Mononuclear cell (primary cell): ENCODE data around the gene ING2. TPM values are rescaled to one million over a fixed set of nuclear protein-coding genes. Genes with fewer than 3 reads are reported as not detected.
"Not testable (repeated sequence)": the region's sequence is repeated elsewhere in the genome, so short reads cannot be mapped to it uniquely, and the experiment has no call there.

Source experiments
- H3K27me3 ChIP-seq: 2 replicates; pipeline ENCODE4 v1.6.0; 2011; ENCODE audit warnings: low read length, control low read depth; ENCODE audit not compliant: insufficient read depth
- H3K4me1 ChIP-seq: 2 replicates; pipeline ENCODE4 v1.5.1; 2011; ENCODE audit warnings: mild to moderate bottlenecking, low read length, control low read depth; ENCODE audit not compliant: insufficient read depth
- H3K4me3 ChIP-seq: 2 replicates; pipeline ENCODE4 v1.5.1; 2011; ENCODE audit warnings: mild to moderate bottlenecking, low read length, moderate library complexity
- H3K9me3 ChIP-seq: 2 replicates; pipeline ENCODE4 v1.5.1; 2011; ENCODE audit warnings: low read depth, mild to moderate bottlenecking, control low read depth, low read length
- total RNA-seq: library from RNA; depleted of rRNA; stranded (reverse); fragments of >200 nt; gene quantifications from one replicate; pipeline ENCODE4 v1.2.3, GENCODE V29; 2012

Gene ING2
- 7.8 TPM for total RNA-seq

- peaks cover 15% of the 10 kb centered on the region for H3K4me1 ChIP-seq
- H3K9me3 ChIP-seq: no peaks in the 10 kb centered on the region
These were observed at the start of gene ING2 for GRCh38 chr4:183504930-183505610. Gene ING2, plus strand, starts transcription at chr4:183505058. Its CDS starts 138 bp downstream, at chr4:183505196.

GRCh38 chr4:183455431-183456195 is 49.2 kb upstream of the ING2 start:
- peaks cover 10% of the 10 kb centered on the region for H3K4me1 ChIP-seq
- no peak overlapping the region for H3K4me3 ChIP-seq
- H3K27me3 ChIP-seq: no peaks in the 10 kb centered on the region
- H3K9me3 ChIP-seq: no peaks in the 10 kb centered on the region

More at GRCh38 chr4:183504930-183505610, at the start of gene ING2:
- no peaks in the 10 kb centered on the region for H3K27me3 ChIP-seq
- peak within 1 kb of the TSS; percentile 81 for H3K4me3 ChIP-seq

GRCh38 chr4:183458005-183458404 is 46.9 kb upstream of the ING2 start:
- no peaks in the 10 kb centered on the region for H3K9me3 ChIP-seq
- no peak overlapping the region for H3K4me3 ChIP-seq
- no peaks in the 10 kb centered on the region for H3K27me3 ChIP-seq
- H3K4me1 ChIP-seq: peaks cover 10% of the 10 kb centered on the region

GRCh38 chr4:183463903-183464619 is 40.8 kb upstream of the ING2 start:
- H3K9me3 ChIP-seq, H3K4me3 ChIP-seq, H3K4me1 ChIP-seq, H3K27me3 ChIP-seq: not testable (repeated sequence)

GRCh38 chr4:183465879-183466278 is 39.0 kb upstream of the ING2 start:
- not testable (repeated sequence) for H3K4me3 ChIP-seq, H3K4me1 ChIP-seq, H3K27me3 ChIP-seq, H3K9me3 ChIP-seq

GRCh38 chr4:183467246-183467645 is 37.6 kb upstream of the ING2 start:
- Histone ChIP-seq H3K4me3 (no peak overlapping the region), H3K27me3 (no peaks in the 10 kb centered on the region), H3K4me1 (peaks cover 5% of the 10 kb centered on the region), H3K9me3 (no peaks in the 10 kb centered on the region)

GRCh38 chr4:183468210-183469095 is 36.4 kb upstream of the ING2 start:
- Histone ChIP-seq H3K4me3 (no peak overlapping the region), H3K4me1 (peaks cover 7% of the 10 kb centered on the region), H3K9me3 (no peaks in the 10 kb centered on the region), H3K27me3 (no peaks in the 10 kb centered on the region)

GRCh38 chr4:183469285-183469684 is 35.6 kb upstream of the ING2 start:
- H3K4me3 ChIP-seq: no peak overlapping the region
- H3K27me3 ChIP-seq: no peaks in the 10 kb centered on the region
- no peaks in the 10 kb centered on the region for H3K9me3 ChIP-seq
- peaks cover 7% of the 10 kb centered on the region for H3K4me1 ChIP-seq

- H3K4me1 ChIP-seq: peaks cover 7% of the 10 kb centered on the region
- no peak overlapping the region for H3K4me3 ChIP-seq
These were observed 34.9 kb upstream of the ING2 start for GRCh38 chr4:183469936-183470335.

GRCh38 chr4:183470821-183471220 is 34.0 kb upstream of the ING2 start:
- no peaks in the 10 kb centered on the region for H3K9me3 ChIP-seq
- no peak overlapping the region for H3K4me3 ChIP-seq
- H3K27me3 ChIP-seq: no peaks in the 10 kb centered on the region
- H3K4me1 ChIP-seq: peaks cover 7% of the 10 kb centered on the region

More at GRCh38 chr4:183469936-183470335, 34.9 kb upstream of the ING2 start:
- H3K27me3 ChIP-seq: no peaks in the 10 kb centered on the region
- H3K9me3 ChIP-seq: no peaks in the 10 kb centered on the region

- H3K9me3 ChIP-seq: no peaks in the 10 kb centered on the region
- H3K4me3 ChIP-seq: no peak overlapping the region
- H3K27me3 ChIP-seq: no peaks in the 10 kb centered on the region
- peaks cover 7% of the 10 kb centered on the region for H3K4me1 ChIP-seq
These were observed 32.7 kb upstream of the ING2 start for GRCh38 chr4:183471946-183472708.

- no peaks in the 10 kb centered on the region for H3K9me3 ChIP-seq
- no peaks in the 10 kb centered on the region for H3K4me1 ChIP-seq
- no peaks in the 10 kb centered on the region for H3K27me3 ChIP-seq
- H3K4me3 ChIP-seq: no peak overlapping the region
These were observed 26.7 kb upstream of the ING2 start for GRCh38 chr4:183478123-183478522.

- Histone ChIP-seq H3K4me1 (no peaks in the 10 kb centered on the region), H3K4me3 (no peak overlapping the region), H3K27me3 (no peaks in the 10 kb centered on the region), H3K9me3 (no peaks in the 10 kb centered on the region)
These were observed 25.9 kb upstream of the ING2 start for GRCh38 chr4:183478926-183479325.

GRCh38 chr4:183482515-183483095 is 22.3 kb upstream of the ING2 start:
- not testable (repeated sequence) for H3K27me3 ChIP-seq, H3K4me1 ChIP-seq, H3K9me3 ChIP-seq, H3K4me3 ChIP-seq
